ENCODE measurements around the gene IBSP.

GRCh38 chr4:87851953-87852352 is 52.6 kb downstream of the IBSP start:
- no peak for TF ChIP-seq CTCF (conservative IDR thresholded peaks at IDR 0.05; ENCODE audit: low read length)
- no peak for TF ChIP-seq EZH2phosphoT487 (IDR thresholded peaks at IDR 0.05; ENCODE audit: borderline replicate concordance, low read depth, low read length)
